Fibroblast of upper back skin (primary cell): ENCODE measurements around the gene GNG13.
"Not testable (repeated sequence)": the region's sequence is repeated elsewhere in the genome, so short reads cannot be mapped to it uniquely, and the experiment has no call there.

Experiments
- DNase-seq: peaks from one replicate; pipeline ENCODE4 v3.0.0-alpha.2; 2013

The GNG13 gene, protein sequence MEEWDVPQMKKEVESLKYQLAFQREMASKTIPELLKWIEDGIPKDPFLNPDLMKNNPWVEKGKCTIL

DNA sequence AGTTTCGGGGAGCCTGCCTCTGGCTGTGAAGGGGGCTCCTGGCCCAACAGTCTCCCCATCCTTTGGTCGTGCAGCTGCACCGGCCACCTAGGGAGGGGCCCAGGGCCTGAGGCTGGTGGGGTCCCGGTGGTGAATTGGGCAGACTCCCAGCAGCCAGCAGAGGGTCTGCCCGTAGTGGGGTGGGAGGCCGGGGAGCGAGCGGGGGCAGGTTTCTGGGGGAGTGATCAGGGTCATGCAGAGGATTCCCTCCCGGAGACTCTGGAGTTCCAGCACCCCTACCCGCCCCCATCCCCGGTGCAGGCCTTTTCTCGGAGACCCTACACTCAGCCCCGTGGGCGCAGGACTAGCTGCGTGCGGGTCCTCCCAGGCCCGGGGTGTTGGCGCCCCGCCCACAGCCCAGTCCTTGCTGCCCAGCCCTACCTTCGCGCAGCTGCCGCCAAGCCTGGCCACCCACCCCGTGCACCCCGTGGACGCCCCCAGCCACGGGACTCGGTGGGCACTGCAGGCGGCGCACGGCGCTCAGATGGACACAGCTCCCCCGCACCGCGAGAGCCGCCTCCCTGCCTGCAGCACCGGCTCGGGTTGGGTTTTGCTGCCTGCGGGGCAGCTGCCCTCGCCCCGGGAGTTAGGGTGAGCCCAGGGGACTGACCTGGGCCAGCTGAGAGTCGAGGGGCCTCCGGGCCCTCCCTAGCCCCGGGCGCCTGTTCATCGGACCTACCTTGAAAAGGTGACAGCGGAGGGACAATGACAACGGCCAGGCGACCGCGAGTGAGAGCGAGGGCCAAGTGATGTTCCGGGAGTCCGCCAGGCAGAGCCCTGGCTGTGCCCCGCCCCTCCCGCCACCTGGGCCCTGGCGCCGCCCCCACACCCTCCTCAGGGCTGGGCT lies at the start of gene GNG13:
Gene GNG13 (minus strand): TSS at position 787 of the 886 bp plus-strand sequence. CDS start 1,657 bp downstream, outside the sequence.
- no peak for DNase-seq

- no peak for DNase-seq
Observed at GRCh38 chr16:848510-849253, 48.1 kb upstream of the GNG13 start.

GRCh38 chr16:847681-848445 lies 47.3 kb upstream of the GNG13 start:
- no peak for DNase-seq

- DNase-seq = no peak
Observed at GRCh38 chr16:847151-847550, 46.6 kb upstream of the GNG13 start.

GRCh38 chr16:845351-845745 lies 44.8 kb upstream of the GNG13 start:
- DNase-seq = no peak

GRCh38 chr16:844638-845350 lies 44.3 kb upstream of the GNG13 start:
- DNase-seq = no peak

GRCh38 chr16:843771-844170 lies 43.2 kb upstream of the GNG13 start:
- no peak for DNase-seq

- no peak for DNase-seq
Observed at GRCh38 chr16:842711-843560, 42.4 kb upstream of the GNG13 start.

DNA sequence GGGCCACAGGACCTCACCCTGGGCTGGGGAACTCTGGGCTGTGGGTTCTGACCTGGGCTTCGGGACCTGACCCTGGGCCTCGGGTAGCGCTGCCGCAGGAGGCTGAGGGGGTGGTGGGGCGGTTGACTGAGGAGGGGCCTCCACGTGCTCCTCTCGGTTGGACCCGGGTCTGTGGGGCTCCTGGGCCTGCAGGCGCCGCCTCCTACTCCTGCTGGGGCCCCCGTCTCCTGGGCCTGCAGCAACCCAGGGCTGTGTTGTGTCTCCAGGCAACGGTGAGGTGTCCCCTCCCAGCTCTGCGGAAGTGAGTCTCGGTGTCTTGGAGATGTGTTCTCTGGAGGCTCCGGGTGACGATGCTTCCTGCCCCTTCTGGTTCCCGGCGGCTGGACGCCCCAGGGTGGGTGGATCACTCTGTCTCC lies 41.5 kb upstream of the GNG13 start:
- no peak for DNase-seq

DNA sequence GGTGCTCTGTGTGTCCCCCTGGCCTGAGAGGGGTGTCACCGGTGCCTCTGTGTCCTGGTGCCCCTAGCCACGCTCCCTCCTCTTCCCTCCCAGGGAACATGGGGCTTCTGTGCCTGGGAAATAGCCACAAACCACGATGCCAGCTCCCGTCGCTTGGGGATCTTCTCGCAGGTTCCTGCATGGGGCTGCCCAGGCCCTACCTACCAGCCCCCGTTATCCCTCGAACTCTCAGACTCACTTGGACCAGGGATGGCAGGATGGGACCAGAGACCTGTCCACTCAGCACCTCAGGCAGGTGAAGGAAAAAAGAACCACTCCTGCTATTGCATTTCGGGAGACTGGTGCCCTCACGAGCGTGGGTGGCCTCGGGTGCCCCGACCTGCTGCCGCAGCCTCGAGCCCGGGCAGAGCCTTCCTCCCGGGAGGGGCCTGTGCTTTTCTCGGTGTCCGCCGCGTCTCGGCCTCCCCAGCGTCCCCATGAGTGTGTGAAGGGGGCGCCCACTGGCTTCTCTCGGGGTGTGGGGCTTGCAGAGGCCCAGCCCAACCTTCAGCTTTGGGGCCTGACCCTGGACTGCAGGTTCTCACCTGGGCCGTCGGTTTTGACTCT lies 41.0 kb upstream of the GNG13 start:
- no peak for DNase-seq

DNA sequence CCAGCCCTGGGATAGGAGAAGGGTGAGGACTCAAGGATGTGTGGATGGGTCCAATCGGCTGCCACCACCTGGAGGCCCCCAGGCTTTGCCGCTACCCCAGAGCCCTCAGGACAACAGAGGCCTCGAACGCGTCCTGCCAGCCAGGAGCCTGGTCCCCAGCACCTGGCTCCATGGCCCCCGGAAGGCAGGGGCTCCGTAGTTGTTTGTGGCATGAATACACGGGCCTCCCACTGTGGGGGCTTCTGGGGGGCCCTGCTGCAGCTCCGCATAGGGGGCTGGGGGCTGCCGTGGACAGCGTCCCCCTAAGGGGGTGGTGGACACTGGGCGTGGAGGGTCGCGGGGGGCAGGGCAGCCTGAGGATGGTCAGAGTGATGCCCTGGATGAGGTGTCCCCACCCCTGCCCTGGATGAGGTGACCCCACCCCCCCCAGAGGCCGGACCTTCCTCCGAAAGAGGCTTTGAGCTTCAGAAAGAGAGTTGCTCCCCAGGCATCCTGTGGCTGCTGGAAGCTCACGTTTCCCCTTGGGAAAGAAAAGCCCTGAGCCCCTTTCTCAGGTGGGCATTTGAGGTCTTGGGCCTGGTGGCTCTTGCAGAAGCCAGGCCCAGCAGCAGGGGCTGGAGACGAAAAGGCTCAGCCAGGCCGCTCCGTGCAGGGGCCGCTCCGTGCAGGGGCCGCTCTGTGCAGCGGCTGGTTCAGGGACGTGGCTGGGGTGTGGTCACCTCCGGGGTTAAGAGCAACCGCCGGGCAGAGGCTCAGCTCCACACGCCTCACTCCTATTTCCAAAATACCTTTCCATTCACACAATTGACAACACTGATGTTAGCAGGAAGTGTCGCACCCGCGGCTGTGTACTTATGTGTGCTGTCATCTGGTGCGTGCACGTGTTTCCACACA lies 40.3 kb upstream of the GNG13 start:
- DNase-seq = no peak

DNA sequence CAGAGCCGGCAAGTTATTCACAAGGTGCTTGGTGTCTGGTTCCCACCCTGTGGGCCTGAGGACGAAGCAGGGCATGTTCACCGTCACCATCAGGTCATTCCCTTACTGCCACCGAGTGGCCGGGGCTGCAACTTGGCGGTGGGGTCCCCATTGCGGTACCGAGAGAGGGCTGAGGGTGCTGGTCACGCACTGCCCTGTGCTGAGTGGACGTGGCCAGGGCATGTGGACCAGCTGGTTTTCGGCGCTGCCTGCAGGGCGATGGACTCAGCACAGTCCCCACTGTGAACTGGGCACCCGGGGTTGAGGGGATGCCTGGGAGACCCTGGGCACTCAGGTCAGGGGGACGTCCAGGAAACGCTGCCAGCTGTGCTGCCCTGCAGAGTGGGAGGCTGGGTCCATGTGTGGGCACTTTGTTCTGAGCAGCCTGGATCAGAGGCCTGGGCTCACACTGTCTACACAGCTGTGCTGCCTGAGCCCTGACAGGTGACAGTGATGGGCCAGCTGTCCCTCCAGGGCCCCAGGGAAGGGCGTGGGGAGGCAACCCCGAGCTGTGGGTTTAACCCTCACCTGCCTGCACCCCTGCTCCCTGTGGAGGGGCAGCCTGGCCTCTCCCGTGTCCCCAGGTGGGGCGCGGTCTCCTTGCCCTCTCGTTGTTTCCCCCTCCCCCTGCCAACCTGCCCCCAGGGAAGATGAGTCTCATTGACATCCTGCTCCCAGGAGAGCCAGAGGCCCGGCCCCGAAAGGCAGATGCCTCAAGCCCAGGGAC lies 39.3 kb upstream of the GNG13 start:
- DNase-seq = no peak

- no peak for DNase-seq
Observed at GRCh38 chr16:838741-839140, 38.2 kb upstream of the GNG13 start.

GRCh38 chr16:836822-837221 lies 36.3 kb upstream of the GNG13 start:
- not testable (repeated sequence) for DNase-seq

DNA sequence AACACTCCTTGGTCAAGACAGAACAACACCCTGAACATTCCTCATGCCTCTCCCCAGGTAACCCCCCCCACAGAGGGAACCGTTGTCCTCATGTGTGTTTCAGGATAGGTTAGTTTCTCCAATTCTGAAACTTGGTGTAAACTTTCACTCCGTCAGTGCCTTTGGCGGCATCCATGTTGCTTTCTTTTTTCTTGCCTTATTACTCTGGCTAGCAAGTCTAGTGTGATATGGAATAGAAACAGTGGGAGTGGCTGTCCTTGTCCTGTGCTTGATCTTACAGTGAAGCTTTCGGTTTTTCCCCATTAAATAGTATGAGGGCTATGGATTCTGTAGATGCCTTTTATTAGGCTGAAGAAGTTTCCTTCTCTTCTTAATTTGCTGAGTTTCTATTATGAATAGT lies 35.7 kb upstream of the GNG13 start:
- DNase-seq = no peak

DNA sequence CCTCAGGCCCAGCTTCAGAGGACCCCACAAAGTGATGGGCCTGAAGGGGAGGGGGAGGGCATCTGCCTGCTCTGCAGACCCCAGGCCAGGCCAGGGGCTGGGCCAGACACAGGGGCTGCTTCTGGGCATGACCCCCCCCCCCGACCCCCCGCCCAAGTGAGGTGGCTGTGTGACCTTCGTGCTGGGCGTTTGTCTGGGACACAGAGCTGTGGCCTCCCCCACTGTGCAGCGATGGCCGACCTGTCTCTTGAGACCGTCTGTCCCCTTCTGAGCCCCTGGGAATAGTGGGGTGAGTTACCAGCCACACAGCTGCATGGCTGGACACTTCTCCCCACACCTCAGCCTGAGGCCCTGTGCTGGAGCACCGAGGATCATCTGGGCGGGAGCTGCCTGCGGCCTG lies 34.8 kb upstream of the GNG13 start:
- no peak for DNase-seq

DNA sequence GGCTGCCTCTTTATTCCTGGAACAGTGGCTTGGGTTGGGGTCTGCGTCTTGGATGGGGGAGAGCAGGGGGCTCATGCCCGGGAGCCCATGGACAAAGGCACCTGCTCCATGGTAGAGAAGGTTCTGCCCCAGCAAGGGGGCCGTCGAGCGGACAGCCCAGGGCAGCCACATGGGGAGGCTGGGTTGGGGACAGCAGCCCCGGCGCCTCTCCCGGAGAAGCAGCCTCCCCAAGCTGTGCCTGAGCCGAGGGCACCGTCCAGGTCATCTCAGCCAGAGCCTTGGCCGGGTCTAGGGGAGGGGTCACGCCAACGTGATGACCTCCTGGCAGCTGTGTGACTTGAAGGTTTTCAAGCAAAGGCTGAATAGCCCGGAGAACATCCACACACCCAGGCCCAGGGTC lies 32.9 kb upstream of the GNG13 start:
- no peak for DNase-seq

DNA sequence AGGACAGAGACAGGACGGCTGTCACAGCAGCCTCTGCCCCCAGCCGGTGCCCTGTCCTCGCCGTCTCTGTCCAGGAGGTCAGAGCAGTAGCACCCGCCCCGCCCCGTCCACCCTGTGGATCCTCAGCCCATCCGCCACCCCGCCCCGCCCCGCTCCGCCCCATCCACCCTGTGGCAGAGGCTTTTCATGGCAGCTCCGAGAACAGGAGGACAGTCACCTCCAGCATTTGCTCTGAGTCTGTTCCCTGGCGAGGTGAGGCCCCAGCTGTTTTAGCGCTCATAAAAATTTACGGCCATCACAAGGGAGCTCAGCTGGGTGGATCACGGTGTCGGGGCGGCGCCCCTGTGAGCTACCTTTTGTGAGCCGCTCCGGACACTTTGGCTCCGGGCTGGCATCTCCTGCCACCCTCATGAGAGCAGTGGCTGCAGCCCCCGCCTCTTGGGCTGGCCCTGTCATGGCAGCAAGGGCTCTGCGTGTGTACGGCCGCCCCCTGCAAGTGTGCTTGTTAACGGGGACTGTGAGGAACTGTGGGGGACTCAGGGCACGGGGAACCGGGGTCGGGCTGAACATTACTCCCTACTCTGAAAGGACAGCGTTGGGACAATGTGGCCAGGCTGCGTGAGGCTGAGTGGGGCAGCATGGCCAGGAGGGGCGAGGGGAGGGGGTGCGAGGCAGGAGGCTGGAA lies 32.3 kb upstream of the GNG13 start:
- DNase-seq = no peak
